Measurements from ENCODE around the gene B4GALT2. TPM values are rescaled to one million over a fixed set of nuclear protein-coding genes. Genes with fewer than 3 reads are reported as not detected.
A peak's percentile ranks its signal among the peaks of the same experiment; 100 is the strongest.

Gene B4GALT2
- total RNA-seq, 4 donors from 2014 or later = 2.3 to 45.8 (median 18.5) TPM

DNA sequence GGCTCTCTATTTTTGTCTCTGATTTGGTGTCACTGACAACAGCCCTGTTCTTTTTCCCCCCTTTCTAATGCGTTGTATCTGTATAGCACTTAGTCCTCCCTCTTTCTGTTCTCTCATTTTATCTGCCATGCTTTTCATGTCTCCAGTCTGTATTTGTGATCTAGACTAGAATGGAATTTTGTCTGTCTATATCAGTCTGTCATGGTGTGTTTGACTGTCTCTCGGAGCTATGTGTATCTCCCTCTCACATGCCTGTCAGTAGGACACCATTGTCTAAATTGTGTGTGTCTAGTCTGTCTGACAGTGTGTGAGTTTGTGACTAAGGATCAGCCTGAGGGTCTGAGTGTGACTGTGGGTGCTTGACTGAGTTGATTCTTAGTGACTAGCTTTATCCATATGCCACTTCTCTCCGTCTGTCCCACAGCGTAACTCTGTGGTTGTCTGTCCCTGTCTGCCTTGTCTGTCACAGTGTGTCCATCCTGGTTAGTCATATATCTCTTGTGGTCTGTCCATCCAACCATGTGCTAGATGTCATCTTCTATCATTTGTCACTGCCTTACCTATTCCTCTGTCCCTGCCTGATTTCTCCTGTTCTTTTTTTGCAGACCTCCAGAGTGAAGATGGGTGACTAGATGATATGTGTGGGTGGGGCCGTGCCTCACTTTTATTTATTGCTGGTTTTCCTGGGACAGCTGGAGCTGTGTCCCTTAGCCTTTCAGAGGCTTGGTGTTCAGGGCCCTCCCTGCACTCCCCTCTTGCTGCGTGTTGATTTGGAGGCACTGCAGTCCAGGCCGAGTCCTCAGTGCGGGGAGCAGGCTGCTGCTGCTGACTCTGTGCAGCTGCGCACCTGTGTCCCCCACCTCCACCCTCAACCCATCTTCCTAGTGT, 1.4 kb upstream of the B4GALT2 start:
- peaks cover 4 to 8% of the 10 kb centered on the region in 2 donors for H3K4me1 ChIP-seq
- H3K36me3 ChIP-seq = no peaks in the 10 kb centered on the region
- TF ChIP-seq, protein P1, sequence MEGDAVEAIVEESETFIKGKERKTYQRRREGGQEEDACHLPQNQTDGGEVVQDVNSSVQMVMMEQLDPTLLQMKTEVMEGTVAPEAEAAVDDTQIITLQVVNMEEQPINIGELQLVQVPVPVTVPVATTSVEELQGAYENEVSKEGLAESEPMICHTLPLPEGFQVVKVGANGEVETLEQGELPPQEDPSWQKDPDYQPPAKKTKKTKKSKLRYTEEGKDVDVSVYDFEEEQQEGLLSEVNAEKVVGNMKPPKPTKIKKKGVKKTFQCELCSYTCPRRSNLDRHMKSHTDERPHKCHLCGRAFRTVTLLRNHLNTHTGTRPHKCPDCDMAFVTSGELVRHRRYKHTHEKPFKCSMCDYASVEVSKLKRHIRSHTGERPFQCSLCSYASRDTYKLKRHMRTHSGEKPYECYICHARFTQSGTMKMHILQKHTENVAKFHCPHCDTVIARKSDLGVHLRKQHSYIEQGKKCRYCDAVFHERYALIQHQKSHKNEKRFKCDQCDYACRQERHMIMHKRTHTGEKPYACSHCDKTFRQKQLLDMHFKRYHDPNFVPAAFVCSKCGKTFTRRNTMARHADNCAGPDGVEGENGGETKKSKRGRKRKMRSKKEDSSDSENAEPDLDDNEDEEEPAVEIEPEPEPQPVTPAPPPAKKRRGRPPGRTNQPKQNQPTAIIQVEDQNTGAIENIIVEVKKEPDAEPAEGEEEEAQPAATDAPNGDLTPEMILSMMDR (IDR thresholded peaks at IDR 0.05) = no peak
- no peak for TF ChIP-seq POLR2A (IDR thresholded peaks at IDR 0.05)
- no peaks in the 10 kb centered on the region for H3K27me3 ChIP-seq
- intact Hi-C loops (cut with DNase I; ENCODE audit: low total_unique reads) = no loop called here
- no peak overlapping the region for H3K27ac ChIP-seq
- H3K9me3 ChIP-seq = no peaks in the 10 kb centered on the region
- H3K4me3 ChIP-seq = no peak overlapping the region
- DNase-seq = no peak

DNA sequence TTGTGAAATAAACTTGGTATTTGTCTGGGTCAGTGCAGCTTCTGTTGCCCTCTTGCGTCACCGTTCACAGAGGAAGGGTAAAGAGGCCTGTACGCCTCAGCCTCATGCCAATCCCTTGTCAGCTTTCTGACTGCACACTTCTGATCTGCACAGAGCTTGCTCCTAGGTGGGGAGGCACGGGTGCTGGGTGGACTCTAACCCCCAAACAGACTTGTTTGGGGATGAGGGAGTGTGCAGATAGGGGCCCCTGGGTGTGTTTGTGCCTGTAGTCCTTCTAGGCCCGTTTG, 803 bp upstream of the B4GALT2 start:
- Histone ChIP-seq H3K27ac (no peak overlapping the region), H3K4me3 (no peak overlapping the region)

DNA sequence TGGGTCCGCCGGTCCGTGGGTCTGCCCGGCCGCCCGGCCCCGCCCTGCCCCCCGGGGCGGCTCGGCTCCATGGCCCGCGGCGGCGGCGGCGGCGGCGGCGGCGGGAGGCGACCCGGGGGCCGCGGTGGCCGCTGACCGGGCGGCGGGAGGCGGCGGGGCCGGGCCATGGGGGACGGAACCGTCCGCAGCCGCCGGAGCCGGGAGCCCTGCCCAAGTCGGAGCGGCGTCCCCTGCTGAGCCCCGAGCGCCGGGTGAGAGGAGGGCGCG, 184 bp downstream of the B4GALT2 start:
- intact Hi-C loops (cut with DNase I; ENCODE audit: low total_unique reads) = no loop called here
- no peak for DNase-seq
- Histone ChIP-seq H3K4me3 (peak overlapping the region; percentile 42 to 87), H3K27ac (peak overlapping the region; percentile 52 to 70), H3K4me1 (peaks cover 4 to 8% of the 10 kb centered on the region in 2 donors), H3K36me3 (no peaks in the 10 kb centered on the region), H3K9me3 (no peaks in the 10 kb centered on the region), H3K27me3 (no peaks in the 10 kb centered on the region)
- TF ChIP-seq, protein P1 (IDR thresholded peaks at IDR 0.05) = no peak
- TF ChIP-seq POLR2A (IDR thresholded peaks at IDR 0.05) = no peak

More for the DNA sequence above, 803 bp upstream of the B4GALT2 start:
- Histone ChIP-seq H3K27me3 (no peaks in the 10 kb centered on the region), H3K36me3 (no peaks in the 10 kb centered on the region), H3K9me3 (no peaks in the 10 kb centered on the region), H3K4me1 (peaks cover 4 to 8% of the 10 kb centered on the region in 2 donors)
- intact Hi-C loops (cut with DNase I; ENCODE audit: low total_unique reads) = no loop called here
- TF ChIP-seq, protein P1 (IDR thresholded peaks at IDR 0.05) = no peak
- no peak for TF ChIP-seq POLR2A (IDR thresholded peaks at IDR 0.05)
- no peak for DNase-seq

DNA sequence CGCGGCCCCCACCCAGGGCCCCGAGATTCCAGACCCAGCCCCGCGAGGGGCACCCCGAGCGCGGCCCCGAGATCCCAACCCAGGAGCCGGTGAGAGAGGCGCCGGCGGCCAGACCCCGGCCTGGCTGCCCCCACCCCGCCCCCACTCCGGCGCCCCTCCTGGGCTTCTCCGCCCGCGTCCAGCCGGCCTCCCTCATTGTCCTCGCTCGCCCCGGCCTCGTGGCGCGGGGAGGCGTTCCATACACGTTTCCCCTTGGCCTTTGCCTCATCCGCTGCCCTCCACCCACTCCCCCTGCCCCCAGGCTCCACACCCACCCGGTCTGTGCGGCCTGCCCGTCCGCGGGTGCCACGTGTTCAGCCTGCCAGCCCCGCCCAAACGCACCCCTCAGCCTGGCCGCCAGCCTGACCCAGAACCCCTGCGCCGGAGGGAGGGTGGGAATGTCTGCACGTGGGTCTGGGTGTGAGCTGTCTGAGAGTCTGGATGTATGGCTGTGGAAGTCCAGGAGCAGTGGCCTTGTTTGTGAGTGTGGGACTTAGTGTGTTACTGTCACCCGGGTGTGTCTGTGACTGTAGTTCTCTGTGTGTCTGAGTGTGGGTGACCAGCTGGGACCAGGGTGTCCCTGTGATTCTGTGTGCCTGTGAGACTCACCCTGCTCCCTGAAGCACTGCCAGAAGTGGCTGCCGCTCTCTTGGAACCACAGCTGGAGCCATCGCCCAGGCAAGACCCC, 681 bp downstream of the B4GALT2 start:
- Histone ChIP-seq H3K36me3 (no peaks in the 10 kb centered on the region), H3K27me3 (no peaks in the 10 kb centered on the region), H3K27ac (peak overlapping the region; percentile 52 to 70), H3K9me3 (no peaks in the 10 kb centered on the region), H3K4me1 (peaks cover 4 to 8% of the 10 kb centered on the region in 2 donors), H3K4me3 (peak overlapping the region; percentile 42 to 87)
- DNase-seq = peak; percentile 42 to 60
- TF ChIP-seq POLR2A (IDR thresholded peaks at IDR 0.05) = no peak
- intact Hi-C loops (cut with DNase I; ENCODE audit: low total_unique reads) = no loop called here

DNA sequence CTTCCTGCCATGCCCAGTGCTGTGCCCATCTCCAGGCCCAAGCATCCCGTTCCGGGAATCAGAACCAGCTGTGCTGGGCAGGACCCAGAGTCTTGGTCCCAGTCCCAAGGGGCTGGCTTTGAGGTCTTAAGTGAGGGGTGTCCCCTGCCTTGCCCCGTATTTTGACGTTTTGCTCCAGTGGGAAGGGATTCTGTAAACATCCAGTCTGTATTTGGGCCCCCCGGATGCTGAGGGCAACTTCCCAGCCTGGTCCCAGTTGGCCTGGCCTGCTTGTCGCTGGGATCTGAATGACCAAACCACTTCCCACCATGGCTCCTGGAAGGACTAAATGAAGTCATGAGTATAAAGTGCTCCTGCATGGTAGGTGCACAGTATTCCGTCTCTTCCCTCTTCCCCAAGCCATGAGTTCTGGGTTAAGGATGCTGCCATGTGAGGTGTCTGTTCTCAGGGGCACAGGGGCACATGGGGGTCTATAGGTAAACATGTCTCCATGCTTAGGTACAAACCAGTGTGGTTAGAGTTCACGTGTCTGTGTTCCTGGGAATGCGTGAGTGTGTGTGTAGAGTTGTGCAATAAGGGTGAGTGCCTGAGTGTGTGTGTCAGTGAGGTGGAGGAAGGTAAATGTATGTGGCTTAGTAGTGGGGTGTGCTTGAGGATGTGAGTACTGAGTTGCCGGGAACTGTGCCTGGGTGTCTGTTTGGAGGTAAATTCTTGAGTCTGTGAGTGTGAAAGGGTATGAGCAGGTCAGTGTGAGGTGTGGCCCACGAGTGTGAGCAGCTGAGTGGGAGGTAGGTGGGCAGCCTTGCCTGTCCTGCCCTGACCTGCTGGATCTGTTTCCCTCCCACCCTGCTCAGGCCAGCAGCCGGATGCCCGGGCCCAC, 1.5 kb downstream of the B4GALT2 start:
- Histone ChIP-seq H3K4me3 (peak overlapping the region; percentile 42 to 87), H3K27ac (peak overlapping the region; percentile 52 to 70), H3K36me3 (no peaks in the 10 kb centered on the region), H3K27me3 (no peaks in the 10 kb centered on the region), H3K9me3 (no peaks in the 10 kb centered on the region), H3K4me1 (peaks cover 4 to 8% of the 10 kb centered on the region in 2 donors)
- intact Hi-C loops (cut with DNase I; ENCODE audit: low total_unique reads) = no loop called here
- TF ChIP-seq, protein P1 (IDR thresholded peaks at IDR 0.05) = no peak
- TF ChIP-seq POLR2A (IDR thresholded peaks at IDR 0.05) = no peak
- peak in 1 of 2 donors; percentile 20 for DNase-seq
